Measurements from ENCODE around the gene NFYA. TPM values are rescaled to one million over a fixed set of nuclear protein-coding genes. Genes with fewer than 3 reads are reported as not detected.

NFYA gene
- total RNA-seq, 1 experiment from 2014 or later, result 28.7 TPM

DNA sequence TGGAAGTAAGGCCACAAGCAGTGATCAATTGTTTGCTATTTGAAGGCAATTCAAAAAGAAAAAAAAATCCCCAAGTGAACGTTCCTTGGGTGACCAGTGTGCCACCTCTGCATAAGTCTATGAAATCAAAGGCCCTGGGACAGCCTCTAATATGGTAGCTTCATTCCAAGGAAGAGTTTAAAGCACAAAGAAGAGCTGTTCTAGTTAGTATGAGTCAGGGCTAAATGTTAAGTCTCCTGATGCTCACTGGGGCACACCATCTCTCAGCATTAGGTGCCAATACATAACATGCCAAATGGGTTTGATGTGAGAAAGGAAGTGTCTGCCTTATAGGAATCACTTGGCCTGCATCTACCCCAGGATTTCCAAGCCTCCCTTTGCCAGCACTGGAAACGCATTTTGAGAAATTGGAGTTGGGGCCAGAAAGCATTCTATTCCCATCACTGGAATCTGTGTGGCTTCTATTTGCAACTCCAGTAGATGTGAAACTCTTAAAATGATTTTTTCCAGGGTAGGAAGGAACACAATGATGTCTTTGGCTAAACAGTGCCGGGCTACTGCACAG, 46.7 kb upstream of the NFYA start:
- POLR2A ChIA-PET, result no interaction called here
- no TSS peak for BruUV-seq (replicated peaks)
- no peak overlapping the region for H2AFZ ChIP-seq (ENCODE audit: low read depth, low read length, poor library complexity, severe bottlenecking)
- no peaks in the 10 kb centered on the region for H3K36me3 ChIP-seq (ENCODE audit: control insufficient read depth in 1 of 2, insufficient read depth in 2 of 2, low read length in 2 of 2)
- ATAC-seq (no peak), DNase-seq (ENCODE audit: low read depth, low spot score) (no peak)
- intact Hi-C loops (cut with micrococcal nuclease), result loop anchor here (2.0 to 10.0 kb wide), 4 partner anchors 201 to 1041 kb away; no protein-coding TSS in a partner anchor
- RAD21 ChIA-PET (ENCODE audit: low non-redundant PET in 1 of 2, low total read pairs in 2 of 2, uncharacterized antibody in 2 of 2, unreplicated experiment in 2 of 2), result no interaction called here
- no peak overlapping the region for H3K4me3 ChIP-seq (replicated peaks in 1 of 2; ENCODE audit: low read depth in 1 of 2, low read length in 2 of 2)
- H3K9ac ChIP-seq (ENCODE audit: low read length), result no peak overlapping the region
- H3K4me1 ChIP-seq (ENCODE audit: control insufficient read depth in 1 of 2, insufficient read depth in 2 of 2, low read length in 2 of 2), result peaks cover 20 to 29% of the 10 kb centered on the region in 2 experiments
- CTCF ChIA-PET, result interaction anchor here (1.0 to 2.8 kb wide), 3 partner anchors 10 to 131 kb away, joined by 3 to 25 read pairs (median 22); partner anchors contain the start of gene UNC5CL
- H3K27ac ChIP-seq (ENCODE audit: low read depth, low read length), result no peak overlapping the region
- H3K27me3 ChIP-seq (ENCODE audit: insufficient read depth, low read length), result no peaks in the 10 kb centered on the region
- H3K79me2 ChIP-seq (ENCODE audit: insufficient read depth, low read length), result no peaks in the 10 kb centered on the region
- no peaks in the 10 kb centered on the region for H3K9me2 ChIP-seq (ENCODE audit: insufficient read depth)
- TF ChIP-seq SP1 (IDR thresholded peaks at IDR 0.05; ENCODE audit: low read depth) (no peak), SRF (IDR thresholded peaks at IDR 0.05; ENCODE audit: low read depth) (no peak), ZFX (IDR thresholded peaks at IDR 0.05) (no peak), POLR2AphosphoS5 (IDR thresholded peaks at IDR 0.05; ENCODE audit: low read depth, low read length) (no peak), ZNF274 (IDR thresholded peaks at IDR 0.05; ENCODE audit: low read depth, low read length) (no peak), RAD21 (IDR thresholded peaks at IDR 0.05; ENCODE audit: low read depth) (no peak), EZH2 (IDR thresholded peaks at IDR 0.05) (no peak), YY1 (IDR thresholded peaks at IDR 0.05; ENCODE audit: extremely low read depth, insufficient replicate concordance, low read depth, low read length) (no peak), EGR1 (IDR thresholded peaks at IDR 0.05; ENCODE audit: low read depth) (no peak), JUND (IDR thresholded peaks at IDR 0.05) (no peak), CEBPB (IDR thresholded peaks at IDR 0.05; ENCODE audit: low read depth) (no peak), POLR2A (IDR thresholded peaks at IDR 0.05; ENCODE audit: borderline replicate concordance, extremely low read depth, insufficient read depth, insufficient read length) (no peak), TCF7L2 (IDR thresholded peaks at IDR 0.05; ENCODE audit: borderline replicate concordance, extremely low read depth, insufficient read depth, insufficient read length) (no peak)
- TF ChIP-seq, protein P1, sequence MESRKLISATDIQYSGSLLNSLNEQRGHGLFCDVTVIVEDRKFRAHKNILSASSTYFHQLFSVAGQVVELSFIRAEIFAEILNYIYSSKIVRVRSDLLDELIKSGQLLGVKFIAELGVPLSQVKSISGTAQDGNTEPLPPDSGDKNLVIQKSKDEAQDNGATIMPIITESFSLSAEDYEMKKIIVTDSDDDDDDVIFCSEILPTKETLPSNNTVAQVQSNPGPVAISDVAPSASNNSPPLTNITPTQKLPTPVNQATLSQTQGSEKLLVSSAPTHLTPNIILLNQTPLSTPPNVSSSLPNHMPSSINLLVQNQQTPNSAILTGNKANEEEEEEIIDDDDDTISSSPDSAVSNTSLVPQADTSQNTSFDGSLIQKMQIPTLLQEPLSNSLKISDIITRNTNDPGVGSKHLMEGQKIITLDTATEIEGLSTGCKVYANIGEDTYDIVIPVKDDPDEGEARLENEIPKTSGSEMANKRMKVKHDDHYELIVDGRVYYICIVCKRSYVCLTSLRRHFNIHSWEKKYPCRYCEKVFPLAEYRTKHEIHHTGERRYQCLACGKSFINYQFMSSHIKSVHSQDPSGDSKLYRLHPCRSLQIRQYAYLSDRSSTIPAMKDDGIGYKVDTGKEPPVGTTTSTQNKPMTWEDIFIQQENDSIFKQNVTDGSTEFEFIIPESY (IDR thresholded peaks at IDR 0.05; ENCODE audit: extremely low read depth, insufficient replicate concordance, low read length), result no peak
- TF ChIP-seq, protein P2, sequence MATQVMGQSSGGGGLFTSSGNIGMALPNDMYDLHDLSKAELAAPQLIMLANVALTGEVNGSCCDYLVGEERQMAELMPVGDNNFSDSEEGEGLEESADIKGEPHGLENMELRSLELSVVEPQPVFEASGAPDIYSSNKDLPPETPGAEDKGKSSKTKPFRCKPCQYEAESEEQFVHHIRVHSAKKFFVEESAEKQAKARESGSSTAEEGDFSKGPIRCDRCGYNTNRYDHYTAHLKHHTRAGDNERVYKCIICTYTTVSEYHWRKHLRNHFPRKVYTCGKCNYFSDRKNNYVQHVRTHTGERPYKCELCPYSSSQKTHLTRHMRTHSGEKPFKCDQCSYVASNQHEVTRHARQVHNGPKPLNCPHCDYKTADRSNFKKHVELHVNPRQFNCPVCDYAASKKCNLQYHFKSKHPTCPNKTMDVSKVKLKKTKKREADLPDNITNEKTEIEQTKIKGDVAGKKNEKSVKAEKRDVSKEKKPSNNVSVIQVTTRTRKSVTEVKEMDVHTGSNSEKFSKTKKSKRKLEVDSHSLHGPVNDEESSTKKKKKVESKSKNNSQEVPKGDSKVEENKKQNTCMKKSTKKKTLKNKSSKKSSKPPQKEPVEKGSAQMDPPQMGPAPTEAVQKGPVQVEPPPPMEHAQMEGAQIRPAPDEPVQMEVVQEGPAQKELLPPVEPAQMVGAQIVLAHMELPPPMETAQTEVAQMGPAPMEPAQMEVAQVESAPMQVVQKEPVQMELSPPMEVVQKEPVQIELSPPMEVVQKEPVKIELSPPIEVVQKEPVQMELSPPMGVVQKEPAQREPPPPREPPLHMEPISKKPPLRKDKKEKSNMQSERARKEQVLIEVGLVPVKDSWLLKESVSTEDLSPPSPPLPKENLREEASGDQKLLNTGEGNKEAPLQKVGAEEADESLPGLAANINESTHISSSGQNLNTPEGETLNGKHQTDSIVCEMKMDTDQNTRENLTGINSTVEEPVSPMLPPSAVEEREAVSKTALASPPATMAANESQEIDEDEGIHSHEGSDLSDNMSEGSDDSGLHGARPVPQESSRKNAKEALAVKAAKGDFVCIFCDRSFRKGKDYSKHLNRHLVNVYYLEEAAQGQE (IDR thresholded peaks at IDR 0.05; ENCODE audit: low read depth), result no peak
- TF ChIP-seq, protein P3, sequence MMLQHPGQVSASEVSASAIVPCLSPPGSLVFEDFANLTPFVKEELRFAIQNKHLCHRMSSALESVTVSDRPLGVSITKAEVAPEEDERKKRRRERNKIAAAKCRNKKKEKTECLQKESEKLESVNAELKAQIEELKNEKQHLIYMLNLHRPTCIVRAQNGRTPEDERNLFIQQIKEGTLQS (IDR thresholded peaks at IDR 0.05), result no peak
- H4K20me1 ChIP-seq (ENCODE audit: insufficient read depth), result no peaks in the 10 kb centered on the region
- H3K9me3 ChIP-seq (ENCODE audit: control insufficient read depth in 1 of 2, insufficient read depth in 1 of 2, low read depth in 1 of 2, low read length in 2 of 2), result no peaks in the 10 kb centered on the region
- H3K4me2 ChIP-seq (ENCODE audit: low read length), result no peak overlapping the region

Data from HCT116 (cell line).